ENCODE results near the gene TRANK1. TPM values are rescaled to one million over a fixed set of nuclear protein-coding genes. Genes with fewer than 3 reads are reported as not detected.

TRANK1 gene
- total and polyA plus RNA-seq, 2 of the 8 experiments (the other 6 are each of a cell fraction or from before 2014, with no cell fraction given): 2.9 to 8.8 TPM

DNA sequence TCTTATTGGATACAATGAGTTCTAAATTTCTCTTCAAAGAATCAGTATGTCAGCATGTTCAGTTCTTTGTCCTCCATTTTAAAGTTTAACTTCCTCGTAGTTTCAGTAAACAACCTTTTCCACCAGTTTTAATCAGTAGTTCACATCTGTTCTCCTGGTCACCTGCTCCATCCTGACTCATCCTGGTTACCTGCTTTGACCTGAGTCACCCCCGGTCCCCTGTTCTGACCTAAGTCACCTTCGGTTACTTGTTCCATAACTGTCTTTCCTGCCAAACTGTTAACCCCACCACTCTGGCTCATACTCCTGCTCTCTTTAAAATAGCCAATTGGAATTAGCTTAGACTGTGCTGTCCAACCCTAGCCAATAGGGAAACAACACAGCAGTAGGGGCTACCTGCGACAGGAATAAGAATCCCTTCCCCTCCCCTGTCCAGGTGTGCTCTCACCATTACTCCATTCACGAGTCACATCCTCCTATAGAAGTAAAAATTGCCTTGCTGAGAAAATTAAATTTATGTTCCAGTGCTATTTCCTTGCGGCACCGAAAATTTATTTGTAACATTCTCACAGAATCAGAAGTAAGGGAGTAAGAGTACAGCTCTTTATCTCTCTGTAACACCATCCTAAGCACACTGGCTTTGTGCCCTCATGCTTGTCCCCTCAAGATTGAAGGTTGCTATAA is 23.8 kb downstream of the TRANK1 start (continued):
- no peak for TF ChIP-seq SIX5 (IDR thresholded peaks at IDR 0.05; ENCODE audit: low read depth, low read length)
- TF ChIP-seq KDM5A (IDR thresholded peaks at IDR 0.05; ENCODE audit: low read length): no peak
- TF ChIP-seq KDM4A (IDR thresholded peaks at IDR 0.05; ENCODE audit: low read depth, low read length, severe bottlenecking): no peak
- no peak for TF ChIP-seq YY1 (IDR thresholded peaks at IDR 0.05; ENCODE audit: low read depth, low read length)
- TF ChIP-seq KDM1A (IDR thresholded peaks at IDR 0.05; ENCODE audit: borderline replicate concordance, low read length): no peak
- TF ChIP-seq, protein P1, sequence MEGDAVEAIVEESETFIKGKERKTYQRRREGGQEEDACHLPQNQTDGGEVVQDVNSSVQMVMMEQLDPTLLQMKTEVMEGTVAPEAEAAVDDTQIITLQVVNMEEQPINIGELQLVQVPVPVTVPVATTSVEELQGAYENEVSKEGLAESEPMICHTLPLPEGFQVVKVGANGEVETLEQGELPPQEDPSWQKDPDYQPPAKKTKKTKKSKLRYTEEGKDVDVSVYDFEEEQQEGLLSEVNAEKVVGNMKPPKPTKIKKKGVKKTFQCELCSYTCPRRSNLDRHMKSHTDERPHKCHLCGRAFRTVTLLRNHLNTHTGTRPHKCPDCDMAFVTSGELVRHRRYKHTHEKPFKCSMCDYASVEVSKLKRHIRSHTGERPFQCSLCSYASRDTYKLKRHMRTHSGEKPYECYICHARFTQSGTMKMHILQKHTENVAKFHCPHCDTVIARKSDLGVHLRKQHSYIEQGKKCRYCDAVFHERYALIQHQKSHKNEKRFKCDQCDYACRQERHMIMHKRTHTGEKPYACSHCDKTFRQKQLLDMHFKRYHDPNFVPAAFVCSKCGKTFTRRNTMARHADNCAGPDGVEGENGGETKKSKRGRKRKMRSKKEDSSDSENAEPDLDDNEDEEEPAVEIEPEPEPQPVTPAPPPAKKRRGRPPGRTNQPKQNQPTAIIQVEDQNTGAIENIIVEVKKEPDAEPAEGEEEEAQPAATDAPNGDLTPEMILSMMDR (IDR thresholded peaks at IDR 0.05; ENCODE audit: control extremely low read depth in 1 of 3, insufficient read depth in 1 of 3, low read depth in 1 of 3, low read length in 3 of 3): no peak
- no peak for TF ChIP-seq SP1 (IDR thresholded peaks at IDR 0.05; ENCODE audit: low read depth, low read length)

Measured in H1 (cell line).